ENCODE measurements around the gene UBE2C.
"Not testable (repeated sequence)": the region's sequence is repeated elsewhere in the genome, so short reads cannot be mapped to it uniquely, and the experiment has no call there.

UBE2C gene

DNA sequence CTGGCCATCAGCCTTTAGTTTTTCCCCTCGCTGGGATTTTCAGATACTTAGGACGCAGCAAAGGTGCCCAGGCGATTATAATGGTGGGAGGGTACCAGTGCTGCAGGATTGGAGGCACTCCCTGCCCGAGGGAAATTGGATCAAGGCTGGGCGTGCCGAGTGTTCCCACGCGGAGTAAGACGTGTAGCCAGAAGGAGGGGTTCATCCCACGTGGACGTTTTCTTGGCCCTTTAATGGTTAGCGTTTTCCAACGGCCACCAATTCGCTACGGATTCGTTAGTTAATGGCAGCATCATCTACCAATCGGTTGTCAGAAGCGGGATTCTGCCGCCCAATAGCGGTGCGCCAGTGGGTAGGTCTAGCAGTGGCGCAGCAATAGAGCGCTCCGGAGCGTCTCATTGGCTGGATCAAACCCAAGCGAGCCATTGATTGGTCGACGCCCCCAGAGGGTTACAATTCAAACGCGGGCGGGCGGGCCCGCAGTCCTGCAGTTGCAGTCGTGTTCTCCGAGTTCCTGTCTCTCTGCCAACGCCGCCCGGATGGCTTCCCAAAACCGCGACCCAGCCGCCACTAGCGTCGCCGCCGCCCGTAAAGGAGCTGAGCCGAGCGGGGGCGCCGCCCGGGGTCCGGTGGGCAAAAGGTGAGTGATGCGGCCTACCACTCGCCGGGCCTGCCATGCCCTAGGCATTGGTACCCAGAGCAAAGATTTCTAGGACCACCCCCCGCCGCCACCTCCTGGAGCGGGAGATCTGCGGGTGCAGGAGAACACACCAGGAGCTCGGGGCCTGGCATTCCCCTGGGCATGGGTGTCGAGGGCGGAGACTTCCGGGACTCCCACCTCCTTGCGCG, at the start of gene UBE2C:
Gene UBE2C, plus strand, starts transcription at position 488 of the 849 bp plus-strand sequence. Its CDS starts 52 bp downstream, at position 540.
- peak; percentile 94 for DNase-seq

DNA sequence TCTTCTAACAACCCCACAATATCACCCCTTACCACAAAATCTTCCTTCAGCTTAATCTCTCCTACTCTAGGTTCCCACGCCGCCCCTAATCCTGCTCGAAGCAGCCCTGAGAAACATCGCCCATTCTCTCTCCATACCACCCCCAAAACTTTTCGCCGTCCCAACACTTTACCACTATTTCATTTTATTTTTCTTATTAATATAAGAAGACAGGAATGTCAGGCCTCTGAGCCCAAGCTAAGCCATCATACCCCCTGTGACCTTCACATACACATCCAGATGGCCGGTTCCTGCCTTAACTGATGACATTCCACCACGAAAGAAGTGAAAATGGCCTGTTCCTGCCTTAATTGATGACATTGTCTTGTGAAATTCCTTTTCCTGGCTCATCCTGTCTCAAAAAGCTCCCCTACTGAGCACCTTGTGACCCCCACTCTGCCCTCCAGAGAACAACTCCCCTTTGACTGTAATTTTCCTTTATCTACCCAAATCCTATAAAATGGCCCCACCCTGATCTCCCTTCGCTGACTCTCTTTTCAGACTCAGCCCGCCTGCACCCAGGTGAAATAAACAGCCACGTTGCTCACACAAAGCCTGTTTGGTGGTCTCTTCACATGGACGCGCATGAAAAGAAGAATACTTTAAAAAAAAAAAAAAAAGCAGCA, 47.7 kb upstream of the UBE2C start:
- not testable (repeated sequence) for DNase-seq

DNA sequence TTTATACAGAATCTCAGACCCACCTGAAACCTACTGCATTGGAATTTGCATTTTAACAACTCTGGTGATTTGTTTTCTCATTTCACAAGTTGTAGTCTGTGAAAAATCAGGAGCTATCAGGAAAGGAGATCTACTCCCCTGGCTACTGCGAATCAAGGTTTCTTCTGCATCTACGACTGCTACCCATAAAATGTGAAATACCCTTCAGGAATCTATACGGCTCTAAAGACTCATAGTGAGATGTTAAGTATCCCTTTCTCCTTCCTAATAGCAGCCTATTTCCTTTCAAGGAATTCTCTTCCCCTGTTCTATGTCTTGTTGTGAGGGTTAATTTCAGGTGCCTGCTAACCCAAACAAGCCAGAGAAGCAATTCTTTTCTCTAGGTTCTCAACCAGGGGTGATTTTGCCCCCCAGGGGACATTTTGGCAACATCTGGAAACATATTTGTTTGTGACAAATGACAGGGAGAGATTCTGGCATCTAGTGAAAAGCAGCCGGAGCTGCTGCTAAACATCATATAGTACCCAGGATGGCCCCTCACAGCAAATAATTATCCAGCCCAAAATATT, 47.1 kb upstream of the UBE2C start:
- no peak for DNase-seq

DNA sequence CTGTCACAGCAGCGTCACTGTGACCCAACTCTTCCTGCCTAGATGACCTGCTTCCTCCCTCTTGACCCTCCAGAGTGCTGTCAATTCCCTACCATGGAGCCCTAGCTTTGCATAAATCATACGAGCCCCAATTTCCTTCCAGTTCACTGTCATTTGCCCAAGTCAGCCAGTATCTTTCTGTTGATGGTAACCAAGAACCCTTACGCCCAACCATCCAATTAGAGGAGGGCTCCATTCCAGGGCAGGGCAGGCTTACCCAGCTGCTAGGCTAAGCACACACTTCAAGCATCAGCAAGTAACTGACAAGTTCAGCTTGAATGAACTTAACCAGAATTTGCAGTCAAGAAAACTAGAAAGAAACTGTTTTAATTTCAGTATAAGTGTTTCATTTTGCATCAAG, 46.5 kb upstream of the UBE2C start:
- no peak for DNase-seq

DNA sequence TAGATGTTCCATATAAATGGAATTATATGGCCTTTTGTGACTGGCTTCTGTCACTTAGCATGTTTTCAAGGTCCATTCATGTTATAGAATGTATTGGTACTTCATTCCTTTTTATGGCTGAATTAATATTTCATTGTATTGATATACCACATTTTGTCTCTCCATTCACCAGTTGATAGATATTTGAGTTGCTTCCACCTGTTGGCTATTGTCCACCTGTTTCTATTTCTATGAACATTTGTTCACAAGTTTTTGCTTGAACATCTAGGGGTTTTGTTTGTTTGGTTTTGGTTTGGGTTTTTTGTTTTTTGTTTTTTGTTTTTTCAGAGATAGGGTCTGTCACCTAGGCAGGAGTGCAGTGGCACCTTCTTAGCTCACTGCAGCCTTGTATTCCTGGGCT, 44.0 kb upstream of the UBE2C start:
- DNase-seq = no peak

DNA sequence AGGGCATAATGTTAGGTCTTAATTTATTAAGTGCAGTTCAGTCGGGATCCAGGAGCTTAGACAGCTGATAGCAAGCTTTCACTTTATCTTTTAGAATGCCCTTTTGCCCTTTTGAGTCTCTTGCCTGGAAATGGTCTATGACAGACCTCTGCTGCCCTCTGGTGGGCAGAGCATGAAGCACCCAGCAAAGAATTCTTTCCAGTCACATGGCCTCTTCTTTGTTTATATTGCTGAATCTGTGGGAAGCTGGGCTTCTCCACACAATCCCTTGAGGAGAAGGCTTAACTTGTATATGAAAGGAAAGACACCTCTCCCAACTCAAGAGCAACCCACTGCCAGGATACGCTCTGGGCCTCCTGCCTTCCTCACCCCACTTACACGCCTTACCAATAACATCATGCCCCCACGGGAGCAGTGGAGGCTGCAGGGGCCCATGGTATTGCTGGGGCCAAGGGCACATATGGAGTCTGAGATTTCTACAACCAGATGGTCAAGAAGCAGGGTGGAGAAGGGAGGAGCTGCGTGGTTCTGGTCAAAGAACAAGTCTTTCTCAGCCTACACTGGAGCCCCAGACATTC, 41.2 kb upstream of the UBE2C start:
- peak; percentile 37 for DNase-seq

DNA sequence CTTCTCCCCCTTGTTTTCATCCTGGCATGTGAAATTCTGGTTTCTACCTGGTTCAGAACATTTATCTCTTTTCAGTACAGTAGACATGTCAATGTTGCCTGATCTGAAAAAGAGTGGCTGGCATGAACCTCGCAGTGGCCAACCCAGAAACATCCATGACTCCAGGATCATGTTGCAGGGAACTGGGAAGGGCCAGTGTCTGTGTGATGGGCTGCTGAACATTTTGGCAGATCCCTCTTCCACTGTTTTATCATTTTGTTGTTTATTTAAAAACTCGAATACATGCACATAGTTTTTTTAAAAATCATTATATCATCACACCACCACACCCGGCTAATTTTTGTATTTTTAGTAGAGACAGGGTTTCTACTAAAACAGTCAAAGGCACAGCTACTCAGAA, 39.8 kb upstream of the UBE2C start:
- DNase-seq = no peak

DNA sequence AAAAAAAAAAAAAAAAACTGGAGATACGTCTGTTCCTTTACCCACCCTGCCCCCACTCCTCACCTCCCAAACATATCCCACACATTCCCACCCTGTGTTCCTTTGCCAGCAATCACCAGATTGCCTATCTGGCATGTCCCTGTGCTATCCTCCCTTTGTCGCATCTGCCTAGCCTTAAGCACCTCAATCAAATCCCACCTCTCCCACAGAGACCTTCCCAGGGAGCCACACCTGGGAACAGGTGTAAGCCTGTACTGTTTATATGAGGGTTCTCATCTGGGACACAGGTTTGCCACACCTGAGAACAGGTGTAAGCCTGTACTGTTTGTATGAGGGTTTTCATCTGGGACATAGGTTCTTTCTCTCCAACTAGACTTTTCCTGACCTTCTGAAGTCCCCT, 37.5 kb upstream of the UBE2C start:
- DNase-seq = no peak

DNA sequence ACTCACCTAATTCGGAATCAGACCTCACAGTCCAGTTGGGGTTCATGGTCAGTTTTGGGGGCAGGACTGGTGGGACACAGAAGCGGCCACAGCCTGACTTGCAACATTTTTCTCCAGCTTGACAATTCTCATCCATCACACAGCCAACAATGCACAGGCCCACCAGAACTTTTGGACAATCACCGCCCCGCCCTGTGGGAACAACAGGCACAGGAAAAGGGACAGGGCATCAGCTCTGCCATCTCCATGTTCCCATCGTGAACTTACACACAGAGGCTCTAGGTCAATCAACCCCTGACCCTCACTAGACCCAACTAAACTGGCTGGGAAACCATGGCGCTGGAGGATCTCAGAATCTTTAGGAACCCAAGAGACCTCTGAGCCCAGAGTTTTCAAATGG, 37.0 kb upstream of the UBE2C start:
- no peak for DNase-seq

DNA sequence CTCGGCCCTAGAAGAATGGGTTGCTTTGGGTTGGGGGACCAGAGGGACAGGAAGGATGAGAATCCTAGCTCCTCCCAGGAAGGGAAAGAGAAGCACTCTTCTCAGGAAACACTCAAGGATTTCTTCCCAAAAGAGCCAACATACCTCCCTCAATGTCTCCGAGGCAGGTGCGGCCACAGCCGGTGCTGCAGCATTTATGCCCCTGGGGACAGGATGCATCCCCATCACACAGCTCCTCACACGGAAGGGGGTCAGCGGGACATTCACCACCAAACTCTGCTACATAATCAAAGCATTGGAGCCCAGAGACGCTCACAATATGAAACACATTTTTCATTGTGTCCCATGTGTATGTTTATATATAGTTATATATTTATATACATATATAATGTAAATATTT, 35.5 kb upstream of the UBE2C start:
- no peak for DNase-seq

DNA sequence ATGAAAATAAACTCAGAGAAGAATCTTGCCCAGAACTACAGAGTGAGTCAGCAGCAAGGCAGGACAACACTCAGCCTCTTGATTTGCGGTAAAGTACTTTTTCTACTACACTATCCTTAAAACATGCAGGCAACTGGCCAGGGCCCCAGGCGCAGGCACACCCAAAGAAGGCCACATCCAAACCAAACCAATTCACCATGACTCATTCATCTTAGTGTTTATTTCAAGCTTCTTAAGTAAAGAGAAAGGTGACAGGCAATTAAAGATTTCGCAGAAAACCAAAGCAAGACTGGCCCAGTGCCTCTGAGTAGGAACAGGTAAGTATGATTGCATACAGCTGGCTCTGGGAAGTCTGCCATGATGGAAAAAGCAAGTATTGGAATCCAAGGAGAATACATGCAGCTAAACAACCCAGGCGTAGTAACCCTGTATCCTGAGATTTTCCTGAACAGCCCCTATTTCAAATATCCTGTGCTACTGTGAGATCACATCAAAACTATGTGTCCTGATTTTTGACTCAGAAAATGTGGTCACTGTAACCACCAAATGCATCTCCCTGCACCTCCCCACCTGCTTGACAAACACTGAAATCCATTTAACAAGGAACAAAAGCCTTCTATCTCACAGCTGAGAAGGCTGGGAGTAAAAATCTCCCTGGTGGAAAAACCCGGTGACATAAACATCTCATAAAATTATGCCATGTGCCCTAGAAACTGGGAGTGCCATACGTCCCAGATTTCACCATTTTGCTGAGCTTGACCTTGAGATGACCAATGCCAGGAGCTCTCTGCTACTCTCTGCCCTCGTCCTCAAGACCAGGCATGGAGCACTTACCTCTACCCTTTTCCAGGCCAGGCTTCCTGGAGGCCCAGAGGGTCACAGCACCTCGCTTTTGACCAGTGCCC, 33.2 kb upstream of the UBE2C start:
- DNase-seq = no peak

DNA sequence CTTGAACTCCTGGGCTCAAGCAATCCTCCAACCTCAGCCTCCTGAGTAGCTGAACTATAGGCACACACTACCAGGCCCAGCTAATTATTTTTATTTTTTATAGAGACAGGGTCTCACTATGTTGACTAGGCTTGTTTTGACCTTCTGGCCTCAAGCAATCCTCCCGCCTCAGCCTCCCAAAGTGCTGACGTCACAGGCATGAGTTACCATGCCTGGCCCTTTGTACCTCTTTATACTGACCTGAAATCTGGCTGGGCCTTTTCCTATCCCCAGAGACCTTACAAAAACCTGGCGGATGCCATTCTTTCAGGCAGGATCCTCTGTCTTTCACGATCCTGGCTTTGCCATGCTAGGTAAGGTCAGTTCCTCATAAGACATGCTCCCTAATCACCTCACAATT, 32.3 kb upstream of the UBE2C start:
- no peak for DNase-seq

DNA sequence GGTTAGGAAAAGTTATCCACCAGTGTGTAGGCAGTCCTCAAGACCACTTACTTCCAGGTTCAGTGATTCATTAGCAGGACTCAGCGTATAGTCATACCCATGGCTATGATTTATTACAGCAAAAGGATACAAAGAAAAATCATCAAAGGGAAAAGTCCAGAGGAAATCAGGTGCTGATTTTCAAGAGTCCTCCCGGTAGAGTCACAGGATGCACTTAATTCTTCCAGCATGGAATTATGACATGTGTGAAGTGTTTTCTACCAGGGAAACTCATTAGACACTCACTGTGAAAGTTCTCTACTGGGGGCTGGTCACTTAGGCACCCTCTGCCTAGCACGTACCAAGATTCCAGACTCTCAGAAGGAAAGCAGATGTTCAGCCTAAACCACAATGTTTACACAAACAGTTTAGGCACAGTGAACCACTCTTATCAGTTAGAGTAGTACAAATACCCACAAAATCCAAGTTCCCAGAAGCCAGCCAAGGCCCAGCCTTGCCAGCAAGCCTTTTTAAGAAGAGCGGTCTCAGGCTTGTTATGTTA, 31.0 kb upstream of the UBE2C start:
- no peak for DNase-seq

DNA sequence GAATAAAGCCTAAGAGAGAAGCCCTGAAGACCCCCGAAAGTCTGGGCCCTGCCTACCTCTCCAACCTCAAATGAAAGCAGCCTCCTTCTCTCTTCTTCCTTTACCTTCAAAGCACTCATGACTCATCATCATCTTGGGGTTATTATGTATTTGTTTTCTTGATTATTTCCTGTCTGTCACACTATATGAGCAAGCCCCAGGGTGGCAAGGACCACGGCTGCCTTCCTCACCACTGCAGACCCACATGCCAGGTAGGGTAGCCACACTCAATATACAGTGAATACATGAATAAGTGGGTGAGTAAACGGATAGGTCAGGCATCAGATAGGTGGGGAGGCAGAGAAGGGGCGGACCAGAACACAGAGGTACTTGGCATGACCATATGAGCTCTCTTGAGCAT, 29.6 kb upstream of the UBE2C start:
- DNase-seq = peak; percentile 51

DNA sequence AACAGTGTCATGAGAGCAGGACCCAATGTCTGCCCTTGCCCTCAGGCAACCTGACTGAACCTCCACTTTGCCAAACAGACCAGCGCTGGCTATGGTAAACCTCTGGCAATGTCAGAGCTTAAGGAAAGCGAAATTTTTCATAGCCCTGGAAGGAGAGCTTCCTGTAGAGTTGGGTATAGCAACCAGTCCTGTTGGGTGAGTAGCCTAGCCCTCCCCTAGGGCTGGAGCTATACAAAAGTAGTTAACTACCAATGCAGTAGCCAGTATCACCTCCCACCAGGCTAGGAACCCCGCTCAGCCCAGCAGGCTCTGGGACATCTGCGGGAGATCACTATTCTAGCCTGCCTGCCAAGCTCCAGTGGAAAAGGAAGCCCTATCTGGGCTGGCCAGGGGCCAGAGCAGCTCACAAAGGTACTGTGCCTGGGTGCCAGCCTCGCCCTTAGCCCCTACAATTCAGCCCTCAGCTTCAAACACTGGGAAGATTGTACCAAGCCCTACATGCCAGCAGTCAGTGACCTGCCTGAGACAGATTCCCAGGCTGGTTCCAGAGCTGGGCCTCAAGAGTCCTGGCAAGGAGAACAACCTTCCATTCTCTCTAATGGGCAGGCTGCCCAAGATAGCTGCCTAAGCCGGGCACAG, 28.7 kb upstream of the UBE2C start:
- DNase-seq = no peak

DNA sequence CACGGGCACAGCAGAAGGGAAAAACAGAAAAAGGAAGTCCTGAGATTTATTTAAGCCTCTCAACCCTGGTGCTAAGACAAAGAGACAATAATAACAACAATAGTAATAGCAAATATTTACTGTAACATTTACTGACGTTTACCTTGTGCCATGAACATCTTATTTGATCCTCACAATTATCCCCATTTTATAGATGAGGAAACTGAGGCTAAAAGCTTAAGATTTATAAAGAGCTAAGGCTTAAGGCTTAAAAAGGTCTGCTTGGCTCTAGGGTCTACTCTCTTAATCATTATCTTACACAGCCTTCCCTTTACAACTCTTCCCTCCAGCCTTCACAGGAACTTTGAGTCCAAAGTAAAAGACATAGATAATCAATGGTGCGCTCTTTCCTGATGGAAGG, 24.1 kb upstream of the UBE2C start:
- DNase-seq = no peak

DNA sequence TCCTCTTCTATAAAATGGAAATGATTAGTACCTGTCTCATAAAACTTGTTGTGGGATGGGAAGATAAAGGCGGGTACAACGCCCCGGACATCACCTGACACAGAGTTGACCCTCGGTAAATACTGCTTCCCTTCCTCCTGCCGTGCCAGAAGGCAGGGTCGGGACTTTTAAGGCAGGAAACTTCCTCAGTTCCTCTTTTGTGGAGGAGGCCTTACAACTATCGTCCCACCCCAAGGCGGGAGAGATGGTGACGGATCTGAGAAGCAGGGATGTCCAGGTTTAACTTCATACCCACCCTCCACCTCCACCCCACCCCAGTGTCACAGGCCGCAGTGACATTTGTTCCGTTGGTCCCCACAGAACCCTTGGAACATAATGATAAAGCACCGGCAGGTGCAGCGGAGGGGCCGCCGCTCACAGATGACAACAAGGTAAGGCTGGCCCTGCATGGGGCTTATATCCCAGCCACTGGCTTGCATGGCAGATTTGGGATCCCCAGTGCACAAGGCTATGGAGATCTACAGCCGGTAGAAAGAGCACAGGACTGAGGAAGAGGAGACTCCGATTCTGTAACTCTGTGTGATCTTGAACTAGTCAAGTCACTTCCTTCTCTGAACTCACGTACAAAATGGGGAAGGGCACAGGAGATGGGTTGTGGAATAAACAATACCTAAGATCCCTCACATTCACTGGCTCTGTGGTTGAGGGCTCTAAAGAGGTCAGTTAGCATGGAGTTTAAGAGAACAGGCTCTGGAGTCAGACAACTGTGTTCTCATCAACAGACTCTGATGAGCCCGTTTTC, 19.9 kb upstream of the UBE2C start:
- DNase-seq = no peak

DNA sequence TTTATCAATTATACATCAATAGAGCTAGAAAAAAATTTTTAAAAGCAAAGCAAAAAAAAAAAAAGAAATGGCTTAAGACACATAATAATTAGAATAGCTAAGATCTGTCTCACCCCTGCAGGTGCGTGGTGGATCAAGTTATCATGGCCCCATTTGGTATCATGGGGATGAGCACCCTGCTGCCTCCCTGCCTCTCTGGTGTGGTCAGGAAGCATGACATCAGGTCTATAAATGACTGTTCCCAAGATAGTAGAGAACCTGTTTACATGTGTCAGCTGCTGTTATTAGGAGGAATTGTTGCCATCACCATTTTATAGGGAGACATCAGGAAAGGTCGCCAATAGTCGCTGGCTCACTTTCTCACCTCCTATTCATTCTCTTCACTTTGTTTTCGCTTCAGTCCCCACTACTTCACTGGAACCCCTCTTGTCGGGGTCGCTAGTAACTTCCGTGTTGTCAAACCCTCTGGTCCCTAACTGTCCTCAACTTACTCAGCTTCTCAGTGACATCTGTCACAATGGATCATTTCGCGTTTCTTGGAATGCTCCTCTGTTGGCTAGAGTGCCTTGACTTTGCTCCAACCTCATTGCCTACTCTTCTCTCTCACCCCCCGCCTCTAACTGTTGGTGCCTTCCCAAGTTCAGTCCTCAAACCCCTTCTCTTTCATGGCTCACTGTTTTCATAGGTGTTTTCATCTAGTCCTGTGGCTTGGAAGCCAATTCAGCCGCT, 15.9 kb upstream of the UBE2C start:
- DNase-seq = no peak

DNA sequence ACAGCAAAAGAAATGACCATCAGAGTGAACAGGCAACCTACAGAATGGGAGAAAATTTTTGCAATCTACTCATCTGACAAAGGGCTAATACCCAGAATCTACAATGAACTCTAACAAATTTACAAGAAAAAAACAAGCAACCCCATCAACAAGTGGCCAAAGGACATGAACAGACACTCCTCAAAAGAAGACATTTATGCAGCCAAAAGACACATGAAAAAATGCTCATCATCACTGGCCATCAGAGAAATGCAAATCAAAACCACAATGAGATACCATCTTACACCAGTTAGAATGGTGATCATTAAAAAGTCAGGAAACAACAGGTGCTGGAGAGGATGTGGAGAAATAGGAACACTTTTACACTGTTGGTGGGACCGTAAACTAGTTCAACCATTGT, 14.9 kb upstream of the UBE2C start:
- DNase-seq = not testable (repeated sequence)

DNA sequence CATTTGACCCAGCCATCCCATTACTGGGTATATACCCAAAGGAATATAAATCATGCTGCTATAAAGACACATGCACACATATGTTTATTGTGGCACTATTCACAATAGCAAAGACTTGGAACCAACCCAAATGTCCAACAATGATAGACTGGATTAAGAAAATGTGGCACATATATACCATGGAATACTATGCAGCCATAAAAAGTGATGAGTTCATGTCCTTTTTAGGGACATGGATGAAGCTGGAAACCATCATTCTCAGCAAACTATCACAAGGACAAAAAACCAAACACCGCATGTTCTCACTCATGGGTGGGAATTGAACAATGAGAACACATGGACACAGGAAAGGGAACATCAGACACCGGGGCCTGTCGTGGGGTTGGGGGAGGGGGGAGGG, 14.5 kb upstream of the UBE2C start:
- DNase-seq = not testable (repeated sequence)
